ENCODE measurements around the gene DPP4.

DPP4 gene

GRCh38 chr2:162085090-162085891, 11.3 kb upstream of the DPP4 start:
- peak; percentile 84 for DNase-seq

GRCh38 chr2:162084536-162084935, 10.5 kb upstream of the DPP4 start:
- DNase-seq, result no peak

GRCh38 chr2:162082681-162083080, 8.7 kb upstream of the DPP4 start:
- no peak for DNase-seq

GRCh38 chr2:162082036-162082435, 8.0 kb upstream of the DPP4 start:
- DNase-seq, result no peak

GRCh38 chr2:162079514-162079913, 5.5 kb upstream of the DPP4 start:
- no peak for DNase-seq

- DNase-seq, result peak; percentile 48
Observed at GRCh38 chr2:162075689-162076132, 1.7 kb upstream of the DPP4 start.

- DNase-seq, result peak; percentile 64
Observed at GRCh38 chr2:162074928-162075688, 1.1 kb upstream of the DPP4 start.

GRCh38 chr2:162074632-162074895, 549 bp upstream of the DPP4 start:
- no peak for DNase-seq

GRCh38 chr2:162072976-162073887, 783 bp downstream of the DPP4 start:
- no peak for DNase-seq

- DNase-seq, result peak; percentile 65
Observed at GRCh38 chr2:162072181-162072702, 1.8 kb downstream of the DPP4 start.

GRCh38 chr2:162071001-162071400, 3.0 kb downstream of the DPP4 start:
- no peak for DNase-seq

GRCh38 chr2:162070228-162070936, 3.6 kb downstream of the DPP4 start:
- no peak for DNase-seq

- DNase-seq, result no peak
Observed at GRCh38 chr2:162069267-162069903, 4.6 kb downstream of the DPP4 start.

- no peak for DNase-seq
Observed at GRCh38 chr2:162067596-162067995, 6.4 kb downstream of the DPP4 start.

GRCh38 chr2:162065767-162066166, 8.2 kb downstream of the DPP4 start:
- DNase-seq, result no peak

- no peak for DNase-seq
Observed at GRCh38 chr2:162063899-162064298, 10.1 kb downstream of the DPP4 start.

GRCh38 chr2:162063281-162063680, 10.7 kb downstream of the DPP4 start:
- no peak for DNase-seq

- DNase-seq, result no peak
Observed at GRCh38 chr2:162062559-162062958, 11.5 kb downstream of the DPP4 start.

GRCh38 chr2:162061021-162061420, 13.0 kb downstream of the DPP4 start:
- no peak for DNase-seq

- DNase-seq, result no peak
Observed at GRCh38 chr2:162060532-162060931, 13.5 kb downstream of the DPP4 start.

GRCh38 chr2:162058973-162059668, 14.9 kb downstream of the DPP4 start:
- no peak for DNase-seq
